GM19324 (cell line): ENCODE data around the gene TIMP2.
"Not testable (repeated sequence)": the region's sequence is repeated elsewhere in the genome, so short reads cannot be mapped to it uniquely, and the experiment has no call there.

Source experiments
- ATAC-seq: cut with Tn5 transposase; IDR thresholded peaks from one replicate; pipeline ENCODE4 v1.9.1; 2021; ENCODE audit warnings: mild to moderate bottlenecking, moderate library complexity; ENCODE audit not compliant: unreplicated experiment, low FRiP score

Gene TIMP2

DNA sequence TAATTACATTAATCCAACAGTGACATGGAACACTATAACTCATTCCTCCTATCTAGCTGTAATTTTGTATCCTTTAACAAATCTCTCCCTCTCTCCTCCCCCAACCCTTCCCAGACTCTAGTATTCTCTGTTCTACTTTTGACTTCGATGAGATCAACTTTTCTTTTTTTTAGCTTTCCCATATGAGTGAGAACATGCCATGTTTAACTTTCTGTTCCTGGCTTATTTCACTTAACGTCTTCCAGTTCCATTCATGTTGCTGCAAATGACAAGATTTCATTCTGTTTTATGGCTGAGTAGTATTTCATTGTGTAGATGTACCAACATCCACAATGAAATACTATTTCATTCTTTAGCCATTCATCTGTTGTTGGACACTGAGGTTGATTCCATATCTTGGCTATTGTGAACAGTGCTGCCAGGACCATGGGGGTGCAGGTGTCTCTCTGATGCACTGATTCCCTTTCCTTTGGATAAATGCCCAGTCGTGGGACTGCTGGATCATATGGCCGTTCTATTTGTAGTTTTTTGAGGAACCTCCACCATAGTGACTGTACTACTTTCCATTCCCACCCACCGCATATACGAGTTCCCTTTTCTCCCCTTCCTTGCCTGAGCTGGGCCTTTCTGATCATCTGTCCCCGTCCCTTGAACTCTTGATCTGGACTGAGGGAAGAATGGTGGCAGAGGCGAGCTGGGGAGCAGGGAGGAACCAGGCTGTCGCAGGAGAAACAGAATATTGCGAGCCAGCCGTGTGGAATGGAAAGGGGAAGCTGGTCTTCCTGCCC, 14.5 kb downstream of the TIMP2 start:
- ATAC-seq, result no peak

DNA sequence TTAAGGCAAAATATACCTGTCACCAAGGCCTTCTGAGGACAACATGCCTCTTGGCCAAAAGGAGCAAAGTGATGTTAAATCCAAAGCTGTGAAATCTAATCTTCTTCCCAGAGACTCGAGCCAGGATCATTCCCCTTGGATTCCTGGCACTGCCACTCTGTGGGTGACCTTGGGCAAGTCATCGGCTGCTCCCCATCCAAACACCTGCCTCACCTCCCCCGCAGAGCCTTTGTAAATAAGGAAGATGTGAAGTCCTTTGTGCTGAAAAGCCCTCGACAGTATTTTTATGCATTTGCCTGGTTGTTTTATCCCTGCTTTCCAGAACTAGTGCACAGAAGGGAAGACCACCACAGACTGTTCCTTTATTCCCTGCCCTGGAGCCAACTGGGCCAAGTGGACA, 16.8 kb downstream of the TIMP2 start:
- ATAC-seq, result no peak

DNA sequence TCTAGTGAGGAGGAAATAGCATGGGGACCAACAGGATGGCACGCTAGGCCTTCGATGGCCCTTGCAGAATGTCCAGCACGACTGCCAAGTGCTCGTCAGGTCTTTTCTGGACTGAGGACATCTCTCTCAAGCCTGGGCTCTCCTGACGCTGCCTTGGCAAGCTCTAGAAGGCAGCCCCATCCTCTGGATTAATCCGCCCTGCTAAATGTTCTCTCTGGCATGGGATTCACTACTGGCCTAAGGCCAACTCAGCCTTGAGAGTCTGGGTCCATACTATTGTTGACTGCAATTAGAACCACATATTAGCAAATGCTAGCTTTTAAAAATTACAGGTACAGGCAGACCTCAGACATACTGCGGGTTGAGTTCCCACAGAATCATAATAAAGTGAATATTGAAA, 19.6 kb downstream of the TIMP2 start:
- no peak for ATAC-seq

DNA sequence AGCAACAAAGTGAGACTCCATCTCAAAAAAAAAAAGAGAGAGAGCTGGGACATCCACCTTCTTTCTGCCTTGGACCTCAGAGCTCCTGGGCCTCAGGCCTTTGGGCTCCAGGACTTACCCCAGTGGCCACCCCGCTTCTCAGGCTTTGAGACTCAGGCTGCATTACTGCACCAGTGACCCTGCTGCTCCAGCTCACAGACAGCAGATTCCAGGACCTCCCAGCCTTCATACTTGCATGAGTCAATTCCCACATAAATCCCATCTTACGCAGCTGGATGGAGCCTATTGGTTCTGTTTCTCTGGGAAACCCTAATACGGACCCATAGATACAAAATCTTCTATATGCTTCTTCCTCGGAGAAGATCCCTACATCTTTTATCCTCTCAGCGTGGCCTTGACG, 20.1 kb downstream of the TIMP2 start:
- no peak for ATAC-seq

DNA sequence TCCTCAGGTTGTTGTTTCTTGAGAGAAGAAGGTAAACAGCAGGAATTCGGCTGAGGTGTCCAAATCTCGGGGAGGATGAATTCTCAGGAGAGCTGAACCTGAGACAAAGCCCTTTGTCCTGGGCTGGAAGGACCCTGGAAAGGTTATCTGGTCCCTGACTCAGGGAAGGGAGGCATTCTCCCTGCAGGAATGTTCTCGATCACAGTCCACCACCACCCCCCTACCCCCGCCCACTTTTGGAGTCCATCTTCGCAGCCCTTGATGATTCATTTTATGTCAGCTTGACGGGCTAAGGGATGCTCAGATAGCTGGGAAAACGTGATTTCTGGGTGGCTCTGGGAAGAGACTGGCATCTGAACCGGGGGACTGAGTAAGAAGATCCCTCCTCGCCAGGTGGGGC, 20.8 kb downstream of the TIMP2 start:
- no peak for ATAC-seq

DNA sequence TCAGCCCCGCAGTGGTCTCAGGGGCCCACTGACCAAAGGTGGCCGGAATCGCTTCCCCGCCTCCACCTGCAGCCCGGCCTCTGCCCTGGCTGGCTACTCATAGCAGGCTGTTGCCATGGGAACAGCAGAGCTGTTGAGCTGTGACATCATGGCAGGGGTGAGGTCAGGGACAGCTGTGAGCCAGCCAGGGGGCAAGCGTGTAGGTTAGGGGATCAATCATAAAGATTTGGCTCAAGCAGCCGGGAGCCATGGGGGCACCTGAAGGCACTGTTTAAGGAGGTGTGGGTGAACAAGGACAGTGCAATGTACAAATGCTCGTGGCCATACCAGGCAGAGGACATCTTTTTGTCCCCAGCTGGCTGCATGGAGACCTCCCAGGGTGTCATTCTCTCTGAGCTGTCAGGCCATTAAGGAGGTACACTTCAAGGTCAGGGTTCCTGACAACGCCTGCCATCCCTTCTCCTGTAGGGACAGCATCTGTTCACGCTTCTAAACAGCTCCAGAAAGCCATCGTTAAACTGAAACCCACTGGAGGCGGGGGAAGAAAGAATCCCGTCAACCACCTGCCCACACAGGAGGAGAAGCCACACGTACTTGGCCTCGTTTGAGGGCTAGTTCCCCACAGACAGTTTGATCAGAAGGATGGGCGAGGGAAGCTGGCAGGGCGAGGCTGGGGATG, 21.9 kb downstream of the TIMP2 start, which contains the start of gene CEP295NL:
TSS of gene CEP295NL (minus strand) at position 101 of the 679 bp plus-strand sequence. CDS start 1,373 bp downstream, outside the sequence.
- ATAC-seq, result no peak

DNA sequence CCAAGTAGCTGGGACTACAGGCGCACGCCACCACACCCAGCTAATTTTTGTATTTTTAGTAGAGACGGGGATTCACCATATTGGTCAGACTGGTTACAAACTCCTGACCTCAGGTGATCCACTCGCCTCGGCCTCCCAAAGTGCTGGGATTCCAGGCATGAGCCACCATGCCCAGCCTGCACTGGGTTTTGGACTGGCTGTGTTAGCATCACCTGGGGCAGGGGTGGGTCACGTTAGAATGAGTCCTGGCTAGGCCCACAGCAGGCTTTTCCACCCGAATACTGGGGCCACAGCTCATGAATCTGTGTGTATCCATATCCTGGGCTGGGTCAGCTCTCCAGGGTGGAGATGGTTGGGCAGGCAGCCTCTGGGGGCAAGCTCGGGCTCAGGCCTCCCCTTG, 23.0 kb downstream of the TIMP2 start:
- ATAC-seq, result not testable (repeated sequence)

DNA sequence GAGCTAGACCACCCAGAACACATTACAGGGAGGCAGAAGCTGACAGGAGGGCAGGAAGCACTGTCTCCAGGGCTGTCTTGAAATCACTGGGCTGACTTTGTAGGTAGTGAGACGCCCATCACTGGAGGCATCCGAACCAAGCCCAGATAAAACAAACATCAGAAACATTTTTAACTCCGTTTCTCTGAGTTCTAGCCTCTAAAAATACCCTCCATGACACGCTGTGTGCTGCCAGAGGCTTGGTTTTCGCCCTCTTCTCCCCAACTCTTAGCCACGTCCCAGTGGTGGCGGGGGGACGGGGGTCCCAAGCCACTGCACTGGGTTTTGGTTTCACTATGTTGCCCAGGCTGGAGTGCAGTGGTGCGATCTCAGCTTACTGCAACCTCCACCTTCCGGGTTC, 23.4 kb downstream of the TIMP2 start:
- no peak for ATAC-seq

DNA sequence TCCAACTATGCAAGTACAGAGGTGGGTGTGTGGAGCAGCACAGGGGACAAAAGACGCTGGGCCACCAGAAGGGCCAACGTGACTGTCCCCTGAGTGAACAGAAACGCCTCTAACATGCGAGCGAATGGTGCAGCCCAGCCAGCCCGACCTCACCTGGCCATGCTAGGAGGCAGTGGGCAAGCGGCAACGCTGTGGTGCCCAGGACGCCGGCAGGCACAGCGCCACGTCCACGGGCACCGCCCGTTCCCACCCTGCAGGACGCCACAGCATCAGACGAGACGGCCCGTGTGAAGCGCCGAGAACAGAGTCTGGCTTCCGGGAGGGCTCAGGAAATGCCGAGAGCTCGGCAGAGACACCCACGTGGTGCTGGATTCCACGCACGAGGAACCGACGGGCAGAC, 24.4 kb downstream of the TIMP2 start:
- ATAC-seq, result no peak

DNA sequence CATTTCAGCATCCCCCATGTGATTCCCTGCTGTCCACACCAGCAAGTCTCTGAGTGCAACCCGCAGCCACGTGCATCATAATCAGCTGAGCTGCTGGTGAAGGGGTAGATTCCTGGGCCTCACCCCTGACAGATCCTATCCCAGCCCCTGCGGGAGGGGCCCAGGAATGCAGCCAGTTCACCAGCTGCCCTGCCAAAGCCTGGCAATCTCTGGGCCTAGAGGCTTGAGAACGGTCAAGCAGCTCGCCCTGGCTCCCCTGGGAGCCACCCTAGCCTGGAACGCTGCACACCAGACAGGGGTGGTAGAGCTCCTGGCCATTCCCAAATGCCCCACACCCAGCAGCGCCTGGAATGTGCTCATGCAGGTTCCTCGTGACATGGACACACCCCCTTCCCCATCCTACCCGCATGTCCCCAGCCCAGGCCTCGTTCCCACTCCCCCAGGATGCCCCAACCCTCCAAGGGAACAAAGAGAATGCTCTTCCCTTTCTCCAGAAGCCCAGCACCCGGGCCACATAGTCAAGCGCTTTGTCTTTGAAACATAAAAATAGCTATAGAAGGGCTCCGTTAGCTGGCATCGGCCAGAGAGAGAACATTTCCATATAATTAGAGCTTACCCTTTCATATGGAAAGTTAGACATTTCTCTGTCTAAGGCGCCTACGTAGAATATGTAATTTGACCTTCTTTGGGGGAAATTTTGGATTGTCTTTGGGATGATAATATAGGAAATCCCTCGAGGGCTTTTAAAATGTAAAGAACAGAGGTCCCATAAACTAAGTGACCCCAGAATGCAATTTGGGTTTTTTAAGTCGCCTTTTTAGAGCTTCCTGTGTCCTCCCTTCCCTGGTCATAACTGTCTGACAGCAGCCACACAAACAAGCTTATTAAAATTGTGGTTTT, 25.6 kb downstream of the TIMP2 start:
- no peak for ATAC-seq

DNA sequence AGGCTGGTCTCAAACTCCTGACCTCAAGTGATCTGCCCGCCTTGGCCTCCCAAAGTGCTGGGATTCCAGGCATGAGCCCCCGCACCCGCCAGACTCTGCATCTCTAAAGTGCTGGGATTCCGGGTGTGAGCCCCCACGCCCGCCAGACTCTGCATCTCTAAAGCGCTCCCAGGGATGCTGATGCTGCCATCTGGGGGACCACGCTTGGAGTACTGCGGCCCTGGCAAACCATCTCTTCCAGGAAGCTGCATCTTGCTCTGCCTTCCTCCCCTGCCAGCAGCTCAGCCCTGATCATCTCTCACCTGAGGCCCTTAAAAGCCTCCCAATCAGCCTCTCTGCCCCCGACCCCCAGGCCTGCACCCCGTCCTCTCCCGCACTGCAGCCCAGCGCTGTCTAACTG, 26.2 kb downstream of the TIMP2 start:
- ATAC-seq, result no peak

DNA sequence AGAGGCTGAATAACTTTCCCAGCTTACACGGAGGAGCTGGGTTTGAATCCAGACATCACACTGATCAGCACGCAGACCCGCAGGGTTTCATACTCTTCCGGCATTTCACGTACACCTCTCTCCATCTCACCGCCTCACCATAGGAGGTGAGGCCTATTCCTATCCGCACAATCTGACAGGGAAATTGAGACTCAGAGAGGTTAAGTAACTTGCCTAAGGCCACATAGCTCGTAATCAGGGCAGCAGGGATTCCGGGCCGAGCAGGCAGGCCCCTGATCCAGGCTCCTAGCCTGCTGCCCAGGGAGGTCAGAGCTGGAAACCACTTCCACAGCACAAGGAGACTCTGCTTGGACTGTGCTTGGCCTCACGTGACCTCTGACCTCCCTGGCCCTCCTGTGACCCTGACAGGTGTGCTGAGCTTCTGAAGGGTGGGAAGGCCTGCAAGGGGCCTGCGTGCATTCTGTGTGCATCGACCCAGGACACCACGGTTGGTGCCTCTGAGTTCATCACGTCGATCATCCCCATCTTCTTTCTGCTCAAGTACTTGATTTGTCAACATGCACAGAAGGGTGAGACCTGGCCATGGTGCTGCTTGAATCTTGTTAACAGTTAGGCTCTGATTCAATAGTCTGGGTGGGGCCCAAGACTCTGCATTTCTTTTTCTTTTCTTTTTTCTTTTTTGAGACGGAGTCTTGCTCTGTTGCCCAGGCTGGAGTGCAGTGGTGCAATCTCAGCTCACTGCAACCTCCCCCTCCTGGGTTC, 26.9 kb downstream of the TIMP2 start:
- no peak for ATAC-seq

DNA sequence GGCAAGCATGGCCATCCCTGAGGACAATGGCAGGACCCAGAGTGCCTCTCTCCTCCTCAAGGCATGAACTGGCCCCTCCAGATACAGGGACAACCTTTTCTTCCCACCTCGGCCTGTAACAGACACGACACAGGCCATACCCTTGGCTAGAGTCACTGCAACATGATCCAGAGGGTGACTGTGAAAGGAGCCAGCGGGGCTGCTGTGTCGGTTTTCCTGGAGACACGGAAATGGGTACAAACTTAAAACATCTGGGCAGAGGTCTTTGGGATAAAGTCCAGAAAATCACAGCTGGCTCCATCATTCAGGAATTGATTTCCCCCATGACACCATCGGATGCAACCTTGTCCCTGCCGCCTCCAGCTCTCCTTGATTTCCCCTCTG, 27.5 kb downstream of the TIMP2 start:
- ATAC-seq, result no peak

DNA sequence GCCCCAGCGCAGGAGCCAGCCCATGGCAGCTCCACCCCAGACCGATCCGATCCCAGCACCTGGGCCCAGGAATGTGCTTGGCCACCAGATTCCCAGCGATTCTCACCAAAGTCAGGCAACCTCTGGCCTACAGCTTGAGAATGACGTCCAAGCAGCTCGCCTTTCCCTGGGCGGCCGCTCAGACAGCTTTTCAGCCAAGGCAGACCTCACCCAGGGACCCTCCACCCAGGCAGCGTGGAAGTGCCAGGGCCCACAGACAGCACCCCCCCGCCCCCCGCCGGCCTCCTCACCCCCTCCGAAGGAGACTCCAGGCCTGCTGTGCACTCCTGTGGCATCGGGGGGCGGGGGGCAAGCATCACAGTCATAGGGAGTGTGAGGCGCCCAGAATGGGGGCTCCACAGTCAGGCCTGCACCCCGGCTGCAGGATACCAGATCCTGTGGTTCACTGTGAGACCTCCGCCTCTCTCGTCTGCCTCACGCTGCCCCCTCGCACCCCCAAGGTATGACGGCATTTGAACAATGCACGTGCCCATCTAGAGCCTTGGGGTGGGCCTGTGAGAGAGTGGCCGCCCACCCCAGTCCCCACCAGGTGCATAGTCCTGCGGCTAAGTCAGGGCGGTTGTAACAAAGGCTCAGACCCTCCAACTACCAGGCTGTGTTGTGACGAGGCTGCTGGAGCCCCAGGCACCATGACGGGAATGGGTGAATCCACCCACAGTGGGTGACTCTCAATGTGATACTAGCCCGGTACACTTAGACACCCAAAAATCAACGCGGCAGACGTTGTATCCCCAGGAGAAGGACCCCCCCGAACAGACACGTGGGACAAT, 28.1 kb downstream of the TIMP2 start:
- no peak for ATAC-seq

DNA sequence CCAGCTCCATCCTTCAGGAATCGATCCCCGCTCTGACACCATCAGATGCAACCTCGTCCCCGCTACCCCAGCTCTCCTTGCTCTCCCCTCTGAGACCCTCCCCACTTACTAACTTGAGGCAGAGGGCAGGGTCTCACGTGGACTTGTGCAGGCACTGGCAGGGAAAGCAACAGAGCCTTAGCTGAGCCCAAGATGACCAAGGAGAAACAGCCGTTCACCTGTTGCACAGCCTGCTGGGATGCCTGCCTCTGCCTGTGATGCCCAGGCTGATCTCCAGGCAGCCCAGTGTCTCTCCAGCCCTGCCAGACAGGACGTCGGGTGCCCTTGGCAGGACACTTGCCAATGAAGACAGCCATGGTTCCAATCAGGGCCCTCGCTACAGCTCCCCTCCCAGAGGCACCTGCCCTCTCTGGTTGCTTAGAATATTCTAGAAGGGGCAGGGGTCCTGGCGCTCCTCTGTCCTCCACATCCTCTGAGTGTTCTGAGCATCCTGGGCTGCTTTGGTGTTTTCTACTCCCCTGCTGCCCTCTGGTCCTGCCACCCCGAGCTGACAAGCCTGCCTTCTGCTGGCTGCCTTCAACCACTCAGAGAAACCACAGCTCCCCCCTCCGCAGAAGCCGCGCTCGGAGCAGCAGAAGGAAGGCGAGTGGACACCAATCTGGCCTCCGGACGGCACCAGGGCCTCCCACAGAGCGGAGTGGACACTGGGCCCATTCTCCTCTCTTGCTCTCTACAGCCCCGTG, 28.9 kb downstream of the TIMP2 start:
- no peak for ATAC-seq

DNA sequence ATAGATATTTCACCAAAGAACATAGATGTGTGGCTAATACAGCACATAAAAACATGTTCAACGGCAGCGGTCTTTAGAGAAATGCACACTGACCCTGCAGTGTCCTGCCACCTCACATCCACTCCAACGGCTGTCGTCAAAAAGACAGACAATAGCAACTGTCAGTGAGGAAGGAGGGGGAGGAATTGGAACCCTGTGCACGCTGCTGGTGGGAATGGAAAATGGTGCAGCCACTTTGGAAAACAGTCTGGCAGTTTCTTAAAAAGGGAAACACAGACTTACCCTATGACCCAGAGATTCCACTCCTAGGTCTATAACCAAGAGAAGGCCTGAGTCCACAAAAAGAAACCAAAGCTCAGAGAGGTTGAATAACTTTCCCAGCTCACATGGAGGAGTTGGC, 29.9 kb downstream of the TIMP2 start:
- ATAC-seq, result no peak

DNA sequence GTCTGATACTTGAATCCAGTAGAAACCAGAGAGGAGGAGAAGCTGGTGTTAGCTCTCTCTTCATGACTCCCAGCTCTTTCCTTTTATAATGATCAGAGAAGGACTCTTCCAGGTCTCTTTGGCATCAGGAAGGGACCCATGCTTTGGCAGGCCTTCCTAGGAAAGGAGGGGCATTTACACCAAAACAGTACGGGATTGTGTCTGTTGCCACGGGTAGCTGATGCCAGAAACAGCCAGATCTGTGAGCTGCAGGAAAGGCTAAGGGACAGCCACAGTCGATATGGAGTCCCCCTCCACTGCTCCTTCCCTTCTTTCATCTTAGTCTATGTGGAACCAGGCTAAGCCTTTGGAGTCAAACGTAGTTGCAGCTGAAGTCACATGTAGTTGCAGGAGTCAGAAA, 31.5 kb downstream of the TIMP2 start:
- no peak for ATAC-seq

DNA sequence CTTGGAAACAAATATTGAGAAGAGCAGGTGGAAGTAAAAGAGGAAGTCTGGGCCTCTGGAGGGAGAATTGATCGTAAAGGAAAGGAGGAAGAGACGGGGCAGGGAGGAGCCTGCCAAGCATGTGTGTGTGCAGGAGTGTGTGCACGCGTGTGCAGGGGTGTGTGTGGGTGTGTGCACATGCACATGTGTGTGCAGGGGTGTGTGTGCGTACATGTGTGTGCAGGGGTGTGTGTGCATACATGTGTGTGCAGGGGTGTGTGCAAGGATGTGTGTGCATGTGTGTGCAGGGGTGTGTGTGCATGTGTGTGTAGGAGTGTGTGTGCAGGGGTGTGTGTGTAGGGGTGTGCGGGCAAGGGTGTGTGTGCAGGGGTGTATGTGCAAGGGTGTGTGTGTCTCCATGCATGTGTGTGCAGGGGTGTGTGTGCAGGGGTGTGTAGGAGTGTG, 32.2 kb downstream of the TIMP2 start:
- no peak for ATAC-seq

DNA sequence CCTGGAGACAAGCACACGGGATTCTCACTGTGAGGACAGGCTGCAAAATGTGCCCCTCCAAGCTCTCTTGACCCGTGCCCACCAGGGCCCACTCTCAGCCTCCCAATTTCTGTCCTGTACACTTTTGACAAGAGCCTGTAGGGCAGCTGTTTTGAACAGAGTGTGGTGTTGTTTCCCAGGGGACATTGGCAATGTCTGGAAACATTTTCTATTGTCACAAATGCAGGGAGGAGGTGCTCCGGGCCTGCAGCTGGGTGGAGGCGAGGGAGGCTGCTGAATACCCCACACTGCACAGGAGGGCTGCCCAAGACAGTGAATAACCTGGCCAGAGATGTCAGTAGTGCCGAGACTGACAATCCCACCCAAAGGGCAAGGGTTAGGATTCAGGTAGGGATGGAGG, 32.7 kb downstream of the TIMP2 start:
- no peak for ATAC-seq
